PC-3 (cell line): Measurements from ENCODE around the gene MYO5B. TPM values are rescaled to one million over a fixed set of nuclear protein-coding genes. Genes with fewer than 3 reads are reported as not detected.

ENCODE experiments used
- ATAC-seq: fragments of 200-7000 bp; cut with Tn5 transposase; 2 replicates; pipeline ENCODE4 v1.9.1; 2020; ENCODE audit warnings: mild to moderate bottlenecking, moderate library complexity
- BruUV-seq: library from RNA; stranded (reverse); fragments of 400-500 nt; replicated peaks from 2 replicates; lab custom pipeline; 2021; lab: Mats Ljungman, UMichigan
- CTCF ChIA-PET: fragments of 300-600 bp; sonication (Branson Sonifier 250); formaldehyde crosslinking; loops from one replicate; lab custom pipeline; 2022; ENCODE audit warnings: antibody characterized with exemption; lab: Charles Lee
- POLR2A ChIA-PET: fragments of 300-600 bp; sonication (Branson Sonifier 250); formaldehyde crosslinking; loops from one replicate; lab custom pipeline; 2022; ENCODE audit warnings: antibody characterized with exemption; ENCODE audit not compliant: unreplicated experiment; lab: Charles Lee
- DNase-seq: peaks from one replicate; pipeline ENCODE4 v3.0.0-alpha.2; 2015
- H2AFZ ChIP-seq: fragments of 300-600 bp; sonication (generic); 2 replicates; pipeline ENCODE4 v1.6.0; 2016; ENCODE audit warnings: antibody characterized with exemption, low read length
- H3F3A ChIP-seq: fragments of 300-600 bp; sonication (generic); one replicate; pipeline ENCODE4 v1.6.0; 2017; ENCODE audit warnings: antibody characterized with exemption, low read length, control low read depth, mild to moderate bottlenecking; ENCODE audit not compliant: unreplicated experiment
- H3K27ac ChIP-seq: fragments of 300-600 bp; sonication (generic); 2 replicates; pipeline ENCODE4 v1.5.1; 2016; ENCODE audit warnings: mild to moderate bottlenecking, low read length
- H3K27me3 ChIP-seq: fragments of 300-600 bp; sonication (generic); 2 replicates; pipeline ENCODE4 v1.6.1; 2016; ENCODE audit warnings: low read length, mixed read lengths
- H3K36me3 ChIP-seq: fragments of 300-600 bp; sonication (generic); 2 replicates; pipeline ENCODE4 v1.6.1; 2016; ENCODE audit warnings: low read depth, mixed run types, low read length, mixed read lengths
- H3K4me1 ChIP-seq: fragments of 300-600 bp; sonication (generic); 2 replicates; pipeline ENCODE4 v1.5.1; 2016; ENCODE audit warnings: low read length; ENCODE audit not compliant: insufficient read depth
- H3K4me2 ChIP-seq: fragments of 300-600 bp; sonication (generic); 2 replicates; pipeline ENCODE4 v1.6.0; 2016; ENCODE audit warnings: low read length
- H3K4me3 ChIP-seq: fragments of 300-600 bp; sonication (generic); 2 replicates; pipeline ENCODE4 v1.5.1; 2016; ENCODE audit warnings: mild to moderate bottlenecking, low read length, mixed read lengths
- H3K79me2 ChIP-seq: fragments of 300-600 bp; sonication (generic); 2 replicates; pipeline ENCODE4 v1.6.1; 2017; ENCODE audit warnings: low read length, mixed read lengths
- H3K9ac ChIP-seq: fragments of 300-600 bp; sonication (generic); 2 replicates; pipeline ENCODE4 v1.6.0; 2016; ENCODE audit warnings: mild to moderate bottlenecking, low read length
- H3K9me2 ChIP-seq: fragments of 300-600 bp; sonication (generic); replicated peaks from 2 replicates; pipeline ENCODE4 v1.6.1; 2016; ENCODE audit warnings: mixed run types, low read length, mixed read lengths
- H3K9me3 ChIP-seq: fragments of 300-600 bp; sonication (generic); 2 replicates; pipeline ENCODE4 v1.6.1; 2016; ENCODE audit warnings: low read length, mixed read lengths
- H4K20me1 ChIP-seq: fragments of 300-600 bp; sonication (generic); 2 replicates; pipeline ENCODE4 v1.6.1; 2016; ENCODE audit warnings: low read length, mixed read lengths
- EZH2 ChIP-seq: fragments of 300-600 bp; sonication (generic); IDR thresholded peaks from one replicate; pipeline ENCODE4 v1.6.1; 2017; ENCODE audit warnings: antibody characterized with exemption, mild to moderate bottlenecking, low read length; ENCODE audit not compliant: unreplicated experiment
- EZH2phosphoT487 ChIP-seq: fragments of 300-600 bp; sonication (generic); IDR thresholded peaks from 2 replicates; pipeline ENCODE4 v1.6.1; 2018; ENCODE audit warnings: mild to moderate bottlenecking, antibody characterized with exemption, low read length, borderline replicate concordance
- intact Hi-C: fragments of 100-400 bp; cut with micrococcal nuclease; formaldehyde crosslinking; loops from 2 replicates; pipeline ENCODE4 v1.9.0; 2023
- total RNA-seq: library from RNA; depleted of rRNA; stranded (reverse); fragments of >200 nt; gene quantifications from 2 replicates; pipeline ENCODE4 v1.2.3, GENCODE V29; 2014
- TF ChIP-seq, protein P1 (sequence below): fragments of 300-600 bp; sonication (generic); conservative IDR thresholded peaks from 2 replicates; pipeline ENCODE4 v1.5.1; 2017; ENCODE audit warnings: antibody characterized with exemption, low read depth, mild to moderate bottlenecking, low read length

Gene MYO5B
- total RNA-seq, 1 experiment from 2014 or later = 10.7 TPM

GRCh38 chr18:49862656-49863385 is 332.1 kb downstream of the MYO5B start:
- Histone ChIP-seq H3F3A (no peaks in the 10 kb centered on the region), H3K27me3 (no peaks in the 10 kb centered on the region), H4K20me1 (no peaks in the 10 kb centered on the region), H3K79me2 (no peaks in the 10 kb centered on the region), H3K4me3 (no peak overlapping the region), H3K27ac (no peak overlapping the region), H3K4me1 (peaks cover 7% of the 10 kb centered on the region; the same call in 1 of the 2 replicates), H3K9me2 (no peaks in the 10 kb centered on the region), H3K36me3 (no peaks in the 10 kb centered on the region), H3K4me2 (no peak overlapping the region), H3K9me3 (no peaks in the 10 kb centered on the region), H2AFZ (no peak overlapping the region), H3K9ac (no peak overlapping the region)
- DNase-seq = no peak
- ATAC-seq = no peak
- intact Hi-C loops = no loop called here
- POLR2A ChIA-PET = no interaction called here
- BruUV-seq = no TSS peak
- TF ChIP-seq, protein P1, sequence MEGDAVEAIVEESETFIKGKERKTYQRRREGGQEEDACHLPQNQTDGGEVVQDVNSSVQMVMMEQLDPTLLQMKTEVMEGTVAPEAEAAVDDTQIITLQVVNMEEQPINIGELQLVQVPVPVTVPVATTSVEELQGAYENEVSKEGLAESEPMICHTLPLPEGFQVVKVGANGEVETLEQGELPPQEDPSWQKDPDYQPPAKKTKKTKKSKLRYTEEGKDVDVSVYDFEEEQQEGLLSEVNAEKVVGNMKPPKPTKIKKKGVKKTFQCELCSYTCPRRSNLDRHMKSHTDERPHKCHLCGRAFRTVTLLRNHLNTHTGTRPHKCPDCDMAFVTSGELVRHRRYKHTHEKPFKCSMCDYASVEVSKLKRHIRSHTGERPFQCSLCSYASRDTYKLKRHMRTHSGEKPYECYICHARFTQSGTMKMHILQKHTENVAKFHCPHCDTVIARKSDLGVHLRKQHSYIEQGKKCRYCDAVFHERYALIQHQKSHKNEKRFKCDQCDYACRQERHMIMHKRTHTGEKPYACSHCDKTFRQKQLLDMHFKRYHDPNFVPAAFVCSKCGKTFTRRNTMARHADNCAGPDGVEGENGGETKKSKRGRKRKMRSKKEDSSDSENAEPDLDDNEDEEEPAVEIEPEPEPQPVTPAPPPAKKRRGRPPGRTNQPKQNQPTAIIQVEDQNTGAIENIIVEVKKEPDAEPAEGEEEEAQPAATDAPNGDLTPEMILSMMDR = no peak
- no peak for TF ChIP-seq EZH2phosphoT487
- no peak for TF ChIP-seq EZH2
- CTCF ChIA-PET = interaction anchor here (1.4 kb wide), 1 partner anchor 341 kb away, joined by 3 read pairs; no protein-coding TSS in a partner anchor

DNA sequence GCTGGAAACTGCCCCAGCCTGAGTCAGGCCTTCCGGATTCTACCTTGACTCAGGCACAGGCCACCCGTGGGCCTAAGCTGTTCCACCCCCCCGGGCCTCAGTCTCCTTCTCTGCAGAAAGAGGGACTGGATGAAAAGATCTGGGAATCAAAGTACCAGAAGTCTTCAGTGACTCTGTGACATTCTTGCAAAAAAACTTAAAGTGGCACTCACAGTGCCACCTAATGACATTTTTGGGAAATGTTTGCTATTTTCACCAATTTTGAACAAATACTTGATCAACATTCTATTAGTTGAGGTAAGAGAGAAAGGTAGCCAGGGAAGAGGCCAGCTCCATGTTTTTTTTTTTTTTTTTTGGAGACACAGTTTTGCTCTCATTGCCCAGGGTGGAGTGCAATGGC is 333.3 kb downstream of the MYO5B start:
- Histone ChIP-seq H2AFZ (no peak overlapping the region), H4K20me1 (no peaks in the 10 kb centered on the region), H3K9ac (no peak overlapping the region), H3K36me3 (no peaks in the 10 kb centered on the region), H3K4me2 (no peak overlapping the region), H3K27ac (no peak overlapping the region), H3K9me3 (no peaks in the 10 kb centered on the region), H3K4me1 (peaks cover 7% of the 10 kb centered on the region; the same call in 1 of the 2 replicates), H3K27me3 (no peaks in the 10 kb centered on the region), H3F3A (no peaks in the 10 kb centered on the region), H3K79me2 (no peaks in the 10 kb centered on the region), H3K4me3 (no peak overlapping the region), H3K9me2 (no peaks in the 10 kb centered on the region)
- BruUV-seq = no TSS peak
- ChIA-PET POLR2A (no interaction called here), CTCF (interaction anchor here (0.6 kb wide), 1 partner anchor 346 kb away, joined by 5 read pairs; no protein-coding TSS in a partner anchor)
- intact Hi-C loops = no loop called here
- DNase-seq (peak; percentile 15), ATAC-seq (no peak)
- no peak for TF ChIP-seq EZH2
- TF ChIP-seq, protein P1 = peak; percentile 45; the same call in 1 of the 2 replicates

DNA sequence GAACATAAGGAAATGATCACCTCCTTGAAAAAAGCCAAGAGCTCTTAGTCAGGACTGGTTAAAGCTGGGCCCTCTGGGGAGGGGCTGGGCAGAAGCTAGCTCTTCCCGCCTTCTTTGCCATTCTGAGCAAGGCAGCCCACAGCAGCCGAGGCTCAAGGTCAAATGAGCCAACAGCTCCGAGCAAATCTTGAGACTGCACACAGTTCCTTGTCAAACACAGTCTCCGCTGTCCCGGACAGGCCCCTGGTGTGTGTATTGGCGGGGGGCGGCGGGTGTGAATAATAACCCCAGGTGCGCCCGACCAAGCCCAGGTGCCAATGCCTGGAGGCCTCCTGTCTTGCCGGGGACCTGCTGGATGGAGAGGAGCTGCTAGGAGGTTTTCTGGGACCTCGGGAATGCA is 335.2 kb downstream of the MYO5B start:
- Histone ChIP-seq H3K27ac (no peak overlapping the region), H3K9me2 (no peaks in the 10 kb centered on the region), H3F3A (no peaks in the 10 kb centered on the region), H3K9ac (no peak overlapping the region), H3K4me2 (no peak overlapping the region), H4K20me1 (no peaks in the 10 kb centered on the region), H3K9me3 (no peaks in the 10 kb centered on the region), H3K4me1 (peaks cover 7% of the 10 kb centered on the region; the same call in 1 of the 2 replicates), H3K27me3 (no peaks in the 10 kb centered on the region), H3K79me2 (no peaks in the 10 kb centered on the region), H3K4me3 (no peak overlapping the region), H2AFZ (no peak overlapping the region), H3K36me3 (no peaks in the 10 kb centered on the region)
- ChIA-PET POLR2A (no interaction called here), CTCF (interaction anchor here (0.5 to 0.6 kb wide), 2 partner anchors 300 to 303 kb away, joined by 3 to 5 read pairs; no protein-coding TSS in a partner anchor)
- TF ChIP-seq EZH2phosphoT487 = no peak
- no peak for TF ChIP-seq EZH2
- TF ChIP-seq, protein P1 = no peak
- no peak for ATAC-seq
- intact Hi-C loops = loop anchor here (2.0 to 5.0 kb wide), 2 partner anchors 62 to 75 kb away; no protein-coding TSS in a partner anchor
- BruUV-seq = no TSS peak
- DNase-seq = no peak
